Measurements from ENCODE around the gene ARHGDIA. TPM values are rescaled to one million over a fixed set of nuclear protein-coding genes. Genes with fewer than 3 reads are reported as not detected.

Gene ARHGDIA
- total and polyA plus RNA-seq, 2 of the 8 experiments (the other 6 are each of a cell fraction or from before 2014, with no cell fraction given): 62.4 to 217 TPM

DNA sequence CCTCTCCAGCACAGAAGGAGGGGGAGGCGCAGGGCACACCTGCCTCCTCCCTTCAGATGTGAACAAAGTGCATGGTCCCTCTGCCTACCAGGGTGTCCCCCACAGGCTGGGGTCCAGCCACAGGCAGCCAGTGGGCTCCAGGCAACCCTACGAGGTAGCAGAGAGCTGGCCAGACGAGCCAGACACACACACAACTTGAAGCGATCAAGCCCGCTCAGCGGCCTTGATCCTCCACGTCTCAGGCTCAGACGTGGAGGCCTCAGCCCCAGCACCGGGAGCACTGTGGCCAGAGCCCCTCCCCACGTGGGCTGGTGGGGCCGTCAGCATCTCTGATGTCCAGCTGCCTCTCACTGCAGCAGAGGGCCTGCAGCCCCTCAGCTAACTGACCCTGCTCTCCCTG, 46.5 kb downstream of the ARHGDIA start:
- Histone ChIP-seq H2AK5ac (ENCODE audit: low read depth, low read length) (no peak overlapping the region), H4K5ac (ENCODE audit: insufficient read length, low read depth, low read length) (no peak overlapping the region), H3K36me3 (ENCODE audit: control insufficient read depth in 2 of 4, insufficient read depth in 4 of 4, low read length in 3 of 4) (no peaks in the 10 kb centered on the region; a peak in 1 of 8 replicates), H2BK5ac (ENCODE audit: low read depth, low read length) (no peak overlapping the region), H3K23me2 (ENCODE audit: low read depth, low read length) (no peaks in the 10 kb centered on the region), H2BK120ac (replicated peaks; ENCODE audit: low read depth, low read length) (no peak overlapping the region), H2AFZ (ENCODE audit: low read length) (no peak overlapping the region), H4K91ac (replicated peaks; ENCODE audit: insufficient read length, low read length) (no peak overlapping the region), H3K4me2 (ENCODE audit: insufficient read depth in 1 of 2, low read depth in 2 of 2, low read length in 2 of 2) (no peak overlapping the region), H3K18ac (ENCODE audit: extremely low read depth, low read length) (no peak overlapping the region), H3K4ac (replicated peaks; ENCODE audit: insufficient read length, low read depth, low read length) (no peak overlapping the region), H3K4me3 (ENCODE audit: extremely low read depth in 1 of 4, insufficient read depth in 2 of 4, low read depth in 3 of 4, low read length in 4 of 4) (no peak overlapping the region), H3K79me1 (ENCODE audit: low read depth, low read length) (peaks cover 2% of the 10 kb centered on the region; the same call in 1 of the 2 replicates), H3K56ac (replicated peaks; ENCODE audit: insufficient read length, low read depth, low read length) (no peak overlapping the region), H2BK12ac (ENCODE audit: low read depth, low read length) (no peak overlapping the region), H3K9ac (replicated peaks in 1 of 4; ENCODE audit: extremely low read depth in 1 of 4, low read depth in 3 of 4, low read length in 3 of 4) (0 out of 7 replicates have a peak overlapping the region, but pooled peaks of 1 of the 4 experiments have one; percentile 3), H3K9me3 (ENCODE audit: insufficient read depth in 2 of 2, low read depth in 1 of 2, low read length in 1 of 2) (no peaks in the 10 kb centered on the region), H2BK15ac (ENCODE audit: low read length) (no peak overlapping the region), H3K14ac (ENCODE audit: insufficient read length) (no peak overlapping the region), H4K20me1 (replicated peaks in 1 of 2; ENCODE audit: control insufficient read depth in 1 of 2, insufficient read depth in 2 of 2, low read length in 2 of 2) (peaks cover 4 to 14% of the 10 kb centered on the region in 2 experiments), H3K27ac (ENCODE audit: low read depth, low read length) (peak overlapping the region; percentile 36; the same call in 1 of the 2 replicates), H2BK20ac (ENCODE audit: low read length) (no peak overlapping the region), H3K27me3 (replicated peaks in 1 of 4; ENCODE audit: control insufficient read depth in 3 of 4, extremely low read depth in 1 of 4, insufficient read depth in 3 of 4, low read length in 3 of 4) (no peaks in the 10 kb centered on the region), H3K4me1 (replicated peaks in 1 of 4; ENCODE audit: control insufficient read depth in 3 of 4, insufficient read depth in 4 of 4, low read length in 3 of 4) (peaks cover 0 to 14% (median 7%) of the 10 kb centered on the region in 4 experiments; a peak in 5 of 7 replicates), H3K79me2 (ENCODE audit: control insufficient read depth in 1 of 2, insufficient read depth in 2 of 2, low read length in 2 of 2) (peaks cover 0 to 3% of the 10 kb centered on the region in 2 experiments; a peak in 1 of 4 replicates), H4K8ac (ENCODE audit: extremely low read depth, insufficient read depth, low read length) (no peak overlapping the region), H3K23ac (ENCODE audit: insufficient read length) (no peak overlapping the region)
- 89% methylated on average over 10 of the region's 11 CpGs; no CpG with 5 or more reads in 1 of the 2 experiments for WGBS, 2 experiments (ENCODE audit: extremely low coverage in 1 of 2, insufficient coverage in 1 of 2, insufficient read length in 1 of 2, insufficient replicate concordance in 2 of 2, low coverage in 1 of 2, low lambda C conversion rate in 2 of 2, missing lambda C conversion rate in 1 of 2)
- POLR2A ChIA-PET (ENCODE audit: partially characterized antibody): interaction anchor here (0.9 to 2.2 kb wide), 7 partner anchors 9 to 122 kb away, joined by 3 to 9 read pairs (median 3); partner anchors contain the start of genes MCRIP1 and MRPL12
- DNase-seq (ENCODE audit: low read depth in 1 of 2, low spot score in 2 of 2) (no peak), FAIRE-seq (no peak)
- CTCF ChIA-PET (ENCODE audit: partially characterized antibody): interaction anchor here (0.7 to 2.2 kb wide), 9 partner anchors 11 to 185 kb away, joined by 3 to 6 read pairs (median 5); no protein-coding TSS in a partner anchor
- TF ChIP-seq GTF2F1 (IDR thresholded peaks at IDR 0.05; ENCODE audit: borderline replicate concordance, low read depth, low read length): no peak
